GM21619 (cell line): ENCODE measurements around the gene SDHAF2.
"Not testable (repeated sequence)": the region's sequence is repeated elsewhere in the genome, so short reads cannot be mapped to it uniquely, and the experiment has no call there.

Experiments
- ATAC-seq: cut with Tn5 transposase; IDR thresholded peaks from one replicate; pipeline ENCODE4 v1.9.1; 2021; ENCODE audit not compliant: unreplicated experiment

Gene SDHAF2

GRCh38 chr11:61475433-61475832 lies 45.5 kb downstream of the SDHAF2 start:
- ATAC-seq: no peak

GRCh38 chr11:61476371-61476770 lies 46.4 kb downstream of the SDHAF2 start:
- no peak for ATAC-seq

GRCh38 chr11:61477126-61477525 lies 47.2 kb downstream of the SDHAF2 start:
- no peak for ATAC-seq

GRCh38 chr11:61477727-61478148 lies 47.8 kb downstream of the SDHAF2 start:
- no peak for ATAC-seq

GRCh38 chr11:61479360-61480058 lies 49.6 kb downstream of the SDHAF2 start:
- ATAC-seq: not testable (repeated sequence)

- ATAC-seq: no peak
Observed at GRCh38 chr11:61480261-61480993, 50.5 kb downstream of the SDHAF2 start.

- ATAC-seq: no peak
Observed at GRCh38 chr11:61480994-61481335, 51.0 kb downstream of the SDHAF2 start.

- ATAC-seq: no peak
Observed at GRCh38 chr11:61481806-61482205, 51.9 kb downstream of the SDHAF2 start.

- ATAC-seq: no peak
Observed at GRCh38 chr11:61482513-61482912, 52.6 kb downstream of the SDHAF2 start.

GRCh38 chr11:61484541-61484940 lies 54.6 kb downstream of the SDHAF2 start:
- no peak for ATAC-seq

GRCh38 chr11:61485080-61485479 lies 55.2 kb downstream of the SDHAF2 start:
- no peak for ATAC-seq

GRCh38 chr11:61486011-61486620 lies 56.2 kb downstream of the SDHAF2 start:
- no peak for ATAC-seq

GRCh38 chr11:61486779-61487178 lies 56.9 kb downstream of the SDHAF2 start:
- no peak for ATAC-seq

- no peak for ATAC-seq
Observed at GRCh38 chr11:61487342-61488025, 57.6 kb downstream of the SDHAF2 start.

GRCh38 chr11:61488651-61489291 lies 58.8 kb downstream of the SDHAF2 start:
- ATAC-seq: no peak

- ATAC-seq: no peak
Observed at GRCh38 chr11:61489833-61490721, 60.2 kb downstream of the SDHAF2 start.

- ATAC-seq: no peak
Observed at GRCh38 chr11:61491736-61492395, 61.9 kb downstream of the SDHAF2 start.

GRCh38 chr11:61494381-61494961 lies 64.5 kb downstream of the SDHAF2 start:
- no peak for ATAC-seq
